Stimulated activated CD8-positive, alpha-beta memory T cell treated with anti-CD3 and anti-CD28 coated beads, Interleukin-2, amount 100 ng/mL, for 1 hour (primary cell): ENCODE measurements around the gene KLHL14.

Source experiments
- DNase-seq, 2 donors: peaks; one replicate each; pipeline ENCODE4 v3.0.0-alpha.2; 2020; ENCODE audit warnings: low read depth in 2 of 2

The KLHL14 gene

GRCh38 chr18:32770666-32771168 is 2.1 kb downstream of the KLHL14 start:
- DNase-seq, result no peak

- DNase-seq, result no peak
These were observed 2.7 kb downstream of the KLHL14 start for GRCh38 chr18:32770054-32770665.

- no peak for DNase-seq
These were observed 3.2 kb downstream of the KLHL14 start for GRCh38 chr18:32769586-32770053.

GRCh38 chr18:32769071-32769585 is 3.7 kb downstream of the KLHL14 start:
- no peak for DNase-seq

- no peak for DNase-seq
These were observed 5.4 kb downstream of the KLHL14 start for GRCh38 chr18:32767400-32767799.

GRCh38 chr18:32764611-32765244 is 8.1 kb downstream of the KLHL14 start:
- no peak for DNase-seq

GRCh38 chr18:32763293-32763692 is 9.5 kb downstream of the KLHL14 start:
- DNase-seq, result no peak

GRCh38 chr18:32761231-32761630 is 11.6 kb downstream of the KLHL14 start:
- no peak for DNase-seq

- DNase-seq, result no peak
These were observed 12.4 kb downstream of the KLHL14 start for GRCh38 chr18:32760391-32760790.

GRCh38 chr18:32759611-32760167 is 13.1 kb downstream of the KLHL14 start:
- DNase-seq, result no peak

- DNase-seq, result no peak
These were observed 18.1 kb downstream of the KLHL14 start for GRCh38 chr18:32754508-32755263.

- DNase-seq, result no peak
These were observed 19.1 kb downstream of the KLHL14 start for GRCh38 chr18:32753656-32754260.

- no peak for DNase-seq
These were observed 22.5 kb downstream of the KLHL14 start for GRCh38 chr18:32750328-32750727.

GRCh38 chr18:32749809-32750208 is 23.0 kb downstream of the KLHL14 start:
- no peak for DNase-seq

- no peak for DNase-seq
These were observed 30.2 kb downstream of the KLHL14 start for GRCh38 chr18:32742579-32742978.

- no peak for DNase-seq
These were observed 37.0 kb downstream of the KLHL14 start for GRCh38 chr18:32735781-32736180.

GRCh38 chr18:32734442-32734841 is 38.4 kb downstream of the KLHL14 start:
- no peak for DNase-seq

GRCh38 chr18:32732165-32732564 is 40.7 kb downstream of the KLHL14 start:
- no peak for DNase-seq

GRCh38 chr18:32730620-32731091 is 42.2 kb downstream of the KLHL14 start:
- no peak for DNase-seq

- no peak for DNase-seq
These were observed 42.8 kb downstream of the KLHL14 start for GRCh38 chr18:32730068-32730467.

GRCh38 chr18:32724071-32724749 is 48.6 kb downstream of the KLHL14 start:
- no peak for DNase-seq
